Measurements from ENCODE around the gene PSMB7. TPM values are rescaled to one million over a fixed set of nuclear protein-coding genes. Genes with fewer than 3 reads are reported as not detected.

Gene PSMB7
- total RNA-seq, 1 donor, result 143 TPM

DNA sequence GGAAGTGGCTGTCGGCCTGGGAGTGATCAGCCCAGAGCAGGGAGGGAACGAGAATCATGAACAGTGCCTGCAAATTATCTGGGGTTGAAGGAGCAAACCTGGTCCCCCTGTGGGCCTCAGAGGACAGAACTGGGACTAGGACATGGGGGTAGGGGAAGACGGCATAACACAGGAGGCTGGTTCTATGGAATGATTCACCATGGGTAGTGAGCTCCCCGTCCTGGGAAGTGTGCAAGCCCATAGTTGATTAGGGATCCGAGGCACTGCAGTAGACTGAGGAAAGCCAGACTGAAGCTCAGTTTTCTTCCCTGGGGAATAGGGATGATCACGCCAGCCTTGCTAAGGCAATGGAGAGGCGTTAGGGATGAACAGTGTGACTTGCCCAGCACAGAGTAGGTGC is 40.6 kb upstream of the PSMB7 start:
- no peak for DNase-seq (ENCODE audit: low read depth)
- no peak overlapping the region for H3K4me3 ChIP-seq (ENCODE audit: low read depth, low read length)
- TF ChIP-seq, protein P1, sequence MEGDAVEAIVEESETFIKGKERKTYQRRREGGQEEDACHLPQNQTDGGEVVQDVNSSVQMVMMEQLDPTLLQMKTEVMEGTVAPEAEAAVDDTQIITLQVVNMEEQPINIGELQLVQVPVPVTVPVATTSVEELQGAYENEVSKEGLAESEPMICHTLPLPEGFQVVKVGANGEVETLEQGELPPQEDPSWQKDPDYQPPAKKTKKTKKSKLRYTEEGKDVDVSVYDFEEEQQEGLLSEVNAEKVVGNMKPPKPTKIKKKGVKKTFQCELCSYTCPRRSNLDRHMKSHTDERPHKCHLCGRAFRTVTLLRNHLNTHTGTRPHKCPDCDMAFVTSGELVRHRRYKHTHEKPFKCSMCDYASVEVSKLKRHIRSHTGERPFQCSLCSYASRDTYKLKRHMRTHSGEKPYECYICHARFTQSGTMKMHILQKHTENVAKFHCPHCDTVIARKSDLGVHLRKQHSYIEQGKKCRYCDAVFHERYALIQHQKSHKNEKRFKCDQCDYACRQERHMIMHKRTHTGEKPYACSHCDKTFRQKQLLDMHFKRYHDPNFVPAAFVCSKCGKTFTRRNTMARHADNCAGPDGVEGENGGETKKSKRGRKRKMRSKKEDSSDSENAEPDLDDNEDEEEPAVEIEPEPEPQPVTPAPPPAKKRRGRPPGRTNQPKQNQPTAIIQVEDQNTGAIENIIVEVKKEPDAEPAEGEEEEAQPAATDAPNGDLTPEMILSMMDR (IDR thresholded peaks at IDR 0.05; ENCODE audit: insufficient read depth, low read depth, low read length), result no peak

DNA sequence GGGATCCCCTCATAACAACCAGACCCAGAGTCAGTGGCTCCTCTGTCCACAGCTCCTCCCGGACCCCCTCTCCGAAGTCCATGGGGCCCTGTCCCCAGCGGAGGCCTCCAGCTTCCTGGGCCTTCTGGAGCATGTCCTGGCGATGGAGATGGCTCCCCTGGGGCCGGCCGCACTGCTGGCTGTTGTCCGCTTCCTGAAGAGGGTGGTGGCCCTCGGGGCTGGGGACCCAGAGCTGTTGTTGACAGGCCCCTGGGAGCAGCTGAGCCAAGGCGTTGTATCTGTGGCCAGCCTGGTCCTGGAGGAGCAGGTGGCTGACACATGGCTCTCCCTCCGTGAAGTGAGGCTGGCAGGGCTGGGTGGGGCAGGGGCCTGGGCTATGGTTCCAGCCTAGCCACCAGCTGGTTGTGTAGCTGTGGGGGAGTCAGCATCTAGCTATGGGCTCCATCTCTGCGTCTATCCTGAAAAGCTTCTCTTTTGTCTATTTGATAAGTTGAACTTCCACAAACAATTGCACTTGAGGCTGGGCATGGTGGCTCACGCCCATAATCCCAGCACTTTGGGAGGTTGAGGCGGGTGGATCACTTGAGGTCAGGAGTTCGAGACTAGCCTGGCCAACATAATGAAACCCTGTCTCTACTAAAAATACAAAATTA is 39.7 kb upstream of the PSMB7 start:
- TF ChIP-seq, protein P1 (IDR thresholded peaks at IDR 0.05; ENCODE audit: insufficient read depth, low read depth, low read length), result no peak
- DNase-seq (ENCODE audit: low read depth), result no peak
- no peak overlapping the region for H3K4me3 ChIP-seq (ENCODE audit: low read depth, low read length)

DNA sequence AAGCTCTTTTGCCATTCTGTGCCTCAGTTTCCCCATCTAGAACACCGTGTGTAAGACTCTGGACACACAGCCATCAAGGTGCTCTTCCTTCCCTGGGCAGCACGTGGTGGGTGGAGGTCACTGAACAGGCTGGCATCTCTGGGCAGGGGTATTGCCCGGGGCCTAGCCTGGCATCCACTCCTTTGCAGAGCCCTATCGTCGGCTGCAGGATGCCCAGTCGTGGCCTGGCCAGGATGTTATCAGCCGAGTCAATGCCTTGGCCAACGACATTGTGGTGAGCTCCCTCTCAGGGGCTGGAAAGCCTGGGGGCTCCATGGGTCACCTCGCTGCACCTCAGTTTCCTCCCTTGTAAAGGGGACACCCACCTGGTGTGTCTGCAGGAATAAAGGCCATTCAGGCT is 39.1 kb upstream of the PSMB7 start:
- no peak overlapping the region for H3K4me3 ChIP-seq (ENCODE audit: low read depth, low read length)
- no peak for DNase-seq (ENCODE audit: low read depth)
- TF ChIP-seq, protein P1 (IDR thresholded peaks at IDR 0.05; ENCODE audit: insufficient read depth, low read depth, low read length), result no peak

DNA sequence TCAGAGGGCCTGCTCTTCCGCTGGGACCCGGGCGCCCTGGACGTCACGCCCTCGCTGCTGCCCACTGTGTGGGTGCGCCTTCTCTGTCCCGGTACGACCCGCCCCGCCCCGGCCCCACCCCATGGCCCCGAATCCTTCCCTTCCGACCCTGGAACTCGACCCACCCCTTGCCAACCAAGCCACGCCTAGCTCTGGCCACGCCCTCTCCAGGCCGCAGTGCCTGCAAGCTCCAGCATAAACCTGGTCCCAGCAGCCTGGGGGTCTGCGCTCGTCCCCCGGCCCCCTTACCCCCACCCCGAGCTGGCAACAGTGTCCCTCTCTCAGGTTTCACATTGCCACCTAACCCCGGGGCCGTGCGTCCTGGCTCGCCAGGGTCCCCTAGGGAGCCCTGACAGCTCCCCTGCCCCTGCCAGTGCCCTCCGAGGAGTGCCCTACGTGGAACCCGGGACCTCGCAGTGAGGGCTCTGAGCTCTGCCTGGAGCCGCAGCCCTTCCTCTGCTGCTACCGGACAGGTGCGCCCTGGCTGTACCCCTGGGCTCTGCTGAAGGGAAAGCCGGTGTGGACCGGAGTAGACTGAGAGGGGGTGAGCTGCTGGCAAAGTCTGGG is 38.4 kb upstream of the PSMB7 start:
- no peak overlapping the region for H3K4me3 ChIP-seq (ENCODE audit: low read depth, low read length)
- DNase-seq (ENCODE audit: low read depth), result no peak
- TF ChIP-seq, protein P1 (IDR thresholded peaks at IDR 0.05; ENCODE audit: insufficient read depth, low read depth, low read length), result no peak

DNA sequence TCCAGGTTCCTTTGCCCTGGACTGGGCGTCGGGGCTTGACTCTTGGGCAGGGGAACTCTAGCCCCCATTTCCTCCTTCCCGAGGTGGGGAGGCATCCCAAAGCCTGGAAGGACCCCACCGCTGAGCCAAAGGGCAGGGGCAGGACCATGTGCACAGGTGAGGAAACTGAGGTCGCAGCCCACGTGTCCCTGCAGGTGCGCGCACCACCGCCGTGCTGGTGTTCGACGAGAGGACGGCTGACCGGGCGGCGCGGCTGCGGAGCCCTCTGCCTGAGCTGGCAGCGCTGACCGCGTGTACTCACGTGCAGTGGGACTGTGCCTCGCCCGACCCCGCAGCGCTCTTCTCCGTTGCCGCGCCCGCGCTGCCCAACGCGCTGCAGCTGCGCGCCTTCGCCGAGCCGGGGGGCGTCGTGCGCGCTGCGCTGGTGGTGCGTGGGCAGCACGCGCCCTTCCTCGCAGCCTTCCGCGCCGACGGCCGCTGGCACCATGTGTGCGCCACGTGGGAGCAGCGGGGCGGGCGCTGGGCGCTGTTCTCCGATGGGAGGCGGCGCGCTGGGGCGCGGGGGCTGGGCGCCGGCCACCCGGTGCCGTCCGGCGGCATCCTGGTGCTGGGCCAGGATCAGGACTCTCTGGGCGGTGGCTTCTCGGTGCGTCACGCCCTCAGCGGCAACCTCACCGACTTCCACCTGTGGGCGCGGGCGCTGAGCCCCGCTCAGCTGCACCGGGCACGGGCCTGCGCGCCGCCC is 37.8 kb upstream of the PSMB7 start:
- TF ChIP-seq, protein P1 (IDR thresholded peaks at IDR 0.05; ENCODE audit: insufficient read depth, low read depth, low read length), result no peak
- DNase-seq (ENCODE audit: low read depth), result no peak
- H3K4me3 ChIP-seq (ENCODE audit: low read depth, low read length), result no peak overlapping the region

DNA sequence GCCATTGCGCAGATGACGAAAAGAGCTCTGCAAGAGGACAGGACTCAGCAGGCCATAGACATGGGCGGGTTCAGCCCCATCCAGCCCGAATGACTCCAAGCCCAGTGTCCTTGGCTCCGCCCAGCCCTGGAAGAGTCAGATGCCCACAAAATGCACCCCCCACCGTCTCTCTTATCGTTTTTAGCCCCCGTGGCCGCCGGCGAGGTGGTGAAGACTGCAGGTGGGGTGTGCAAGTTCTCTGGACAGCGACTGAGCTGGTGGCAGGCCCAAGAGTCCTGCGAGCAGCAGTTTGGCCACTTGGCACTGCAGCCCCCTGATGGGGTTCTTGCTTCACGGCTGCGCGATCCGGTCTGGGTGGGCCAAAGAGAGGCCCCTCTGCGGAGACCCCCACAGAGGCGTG is 37.1 kb upstream of the PSMB7 start:
- H3K4me3 ChIP-seq (ENCODE audit: low read depth, low read length), result no peak overlapping the region
- TF ChIP-seq, protein P1 (IDR thresholded peaks at IDR 0.05; ENCODE audit: insufficient read depth, low read depth, low read length), result no peak
- DNase-seq (ENCODE audit: low read depth), result no peak

All from fibroblast of villous mesenchyme (primary cell).